K562 (cell line): ENCODE results near the gene ELK1. TPM values are rescaled to one million over a fixed set of nuclear protein-coding genes. Genes with fewer than 3 reads are reported as not detected.

Experiments
- ARID4B ChIP-seq: sonication (generic); formaldehyde crosslinking; IDR thresholded peaks from 2 replicates; pipeline ENCODE4 v1.8.0; 2022; ENCODE audit warnings: mild to moderate bottlenecking, missing genetic modification reagents
- CBFA2T2 ChIP-seq: fragments of 450-650 bp; conservative IDR thresholded peaks from 2 replicates; pipeline ENCODE4 v1.6.1; 2017; ENCODE audit warnings: mild to moderate bottlenecking
- CBX5 ChIP-seq: IDR thresholded peaks from 2 replicates; pipeline ENCODE4 v1.6.1; 2014; ENCODE audit warnings: low read depth, borderline replicate concordance
- CHD1 ChIP-seq: fragments of 200-600 bp; sonication (generic); IDR thresholded peaks from one replicate; pipeline ENCODE4 v1.6.1; 2012; ENCODE audit warnings: mild to moderate bottlenecking, moderate library complexity, low read length, inconsistent platforms
- CUX1 ChIP-seq: fragments of 200-800 bp; sonication (Bioruptor generic); IDR thresholded peaks from 2 replicates; pipeline ENCODE4 v1.6.1; 2016; ENCODE audit warnings: missing genetic modification characterization, missing compliant biosample characterization
- ETS2 ChIP-seq: IDR thresholded peaks from 2 replicates; pipeline ENCODE4 v1.6.1; 2016; ENCODE audit warnings: borderline replicate concordance, missing genetic modification characterization, mild to moderate bottlenecking, moderate library complexity, missing compliant biosample characterization; ENCODE audit not compliant: poor library complexity, severe bottlenecking
- EZH2 ChIP-seq: IDR thresholded peaks from 2 replicates; pipeline ENCODE4 v1.6.1; 2012; ENCODE audit warnings: low read depth, mild to moderate bottlenecking, inconsistent platforms, low read length, borderline replicate concordance
- GTF3C2 ChIP-seq: IDR thresholded peaks from 3 replicates; pipeline ENCODE4 v1.6.1; 2011; ENCODE audit warnings: borderline replicate concordance, mild to moderate bottlenecking, moderate library complexity; ENCODE audit not compliant: insufficient read length; ENCODE audit errors: extremely low read depth
- HDAC3 ChIP-seq: fragments of 450-650 bp; IDR thresholded peaks from 2 replicates; pipeline ENCODE4 v1.6.1; 2018; ENCODE audit warnings: borderline replicate concordance, mild to moderate bottlenecking, moderate library complexity; ENCODE audit not compliant: partially characterized antibody
- KAT8 ChIP-seq: fragments of 450-650 bp; IDR thresholded peaks from 2 replicates; pipeline ENCODE4 v1.6.1; 2016; ENCODE audit warnings: low read depth, mild to moderate bottlenecking
- NCOA1 ChIP-seq: fragments of 450-650 bp; IDR thresholded peaks from 2 replicates; pipeline ENCODE4 v1.6.1; 2016; ENCODE audit warnings: low read depth
- NR3C1 ChIP-seq: sonication (generic); formaldehyde crosslinking; IDR thresholded peaks from 2 replicates; pipeline ENCODE4 v1.8.1; 2022; ENCODE audit warnings: missing genetic modification reagents
- SMARCA4 ChIP-seq: fragments of 450-650 bp; IDR thresholded peaks from 2 replicates; pipeline ENCODE4 v1.6.1; 2016
- SMARCA5 ChIP-seq: fragments of 450-650 bp; IDR thresholded peaks from 2 replicates; pipeline ENCODE4 v1.6.1; 2016
- ZC3H11A ChIP-seq: IDR thresholded peaks from 2 replicates; pipeline ENCODE4 v1.6.1; 2012; ENCODE audit warnings: low read depth, low read length, improper control_type of control experiment
- ZNF253 ChIP-seq: fragments of 250-450 bp; sonication (Bioruptor Pico); conservative IDR thresholded peaks from 2 replicates; pipeline ENCODE4 v1.6.1; 2021; ENCODE audit warnings: mild to moderate bottlenecking
- polyA plus RNA-seq, 8 experiments: library from polyadenylated mRNA; depleted of rRNA in 4 of 8; stranded (reverse) in 5 of 8; unstranded in 3 of 8; fragments of >200 nt; fragmentation: Nextera tagmentation in 2 of 8; fragmentation: Illumina TruSeq in 1 of 8; extraction: Ambion mirVana in 2 of 8; extraction: Trizol in 1 of 8; gene quantifications; 2 replicates each; pipeline versions ENCODE4 v1.2.1 to v1.2.3, GENCODE V29; 2011 to 2014; ENCODE audit warnings: inconsistent platforms in 1 of 8, missing spikeins in 1 of 8
- total RNA-seq, 7 experiments: library from RNA; depleted of rRNA in 6 of 7; stranded (reverse); fragments of >200 nt in 6 of 7; fragmentation: Illumina TruSeq in 2 of 7; extraction: Trizol in 2 of 7; gene quantifications; 2 replicates each; pipeline versions ENCODE4 v1.2.1 to v1.2.3, GENCODE V29; 2011 to 2021; ENCODE audit warnings: low replicate concordance in 1 of 7

Gene ELK1
- total and polyA plus RNA-seq, 9 of the 15 experiments (the other 6 are each of a cell fraction or from before 2014, with no cell fraction given), result 4.4 to 74.9 (median 26.5) TPM

- TF ChIP-seq KAT8 (no peak), GTF3C2 (no peak), ARID4B (CRISPR knock-in tag) (no peak), NR3C1 (no peak), NCOA1 (peak; percentile 62; the same call in 1 of the 2 replicates), SMARCA5 (no peak), EZH2 (no peak), ETS2 (tag) (no peak), ZNF253 (CRISPR knock-in tag) (no peak), HDAC3 (peak; percentile 71), CHD1 (no peak), SMARCA4 (peak; percentile 95), CBFA2T2 (peak; percentile 87), CBX5 (no peak), ZC3H11A (no peak), CUX1 (CRISPR knock-in tag) (no peak)
Measured at GRCh38 chrX:47662144-47662657, 11.8 kb upstream of the ELK1 start (continued).
